Measurements from ENCODE around the gene C1D. TPM values are rescaled to one million over a fixed set of nuclear protein-coding genes. Genes with fewer than 3 reads are reported as not detected.

C1D gene
- total RNA-seq, 4 donors from 2014 or later: 7.1 to 35.3 (median 10.6) TPM

- H3K4me1 ChIP-seq: no peaks in the 10 kb centered on the region
- TF ChIP-seq CTCF (IDR thresholded peaks at IDR 0.05) (no peak), POLR2A (IDR thresholded peaks at IDR 0.05) (no peak)
Observed at GRCh38 chr2:68094111-68094510, 31.3 kb upstream of the C1D start.

GRCh38 chr2:68093634-68094033 is 30.8 kb upstream of the C1D start:
- no peaks in the 10 kb centered on the region for H3K36me3 ChIP-seq
- no peak for DNase-seq
- H3K27me3 ChIP-seq: no peaks in the 10 kb centered on the region
- TF ChIP-seq CTCF (IDR thresholded peaks at IDR 0.05) (no peak), POLR2A (IDR thresholded peaks at IDR 0.05) (no peak)
- no peaks in the 10 kb centered on the region for H3K9me3 ChIP-seq
- H3K27ac ChIP-seq: no peak overlapping the region
- H3K4me1 ChIP-seq: no peaks in the 10 kb centered on the region
- H3K4me3 ChIP-seq: no peak overlapping the region

More at GRCh38 chr2:68094111-68094510, 31.3 kb upstream of the C1D start:
- no peaks in the 10 kb centered on the region for H3K36me3 ChIP-seq
- H3K9me3 ChIP-seq: no peaks in the 10 kb centered on the region
- DNase-seq: no peak
- no peak overlapping the region for H3K27ac ChIP-seq
- H3K27me3 ChIP-seq: no peaks in the 10 kb centered on the region
- H3K4me3 ChIP-seq: no peak overlapping the region

GRCh38 chr2:68091439-68092034 is 28.7 kb upstream of the C1D start:
- no peaks in the 10 kb centered on the region for H3K27me3 ChIP-seq

GRCh38 chr2:68089961-68090360 is 27.2 kb upstream of the C1D start:
- TF ChIP-seq POLR2A (IDR thresholded peaks at IDR 0.05): no peak
- TF ChIP-seq CTCF (IDR thresholded peaks at IDR 0.05): no peak
- Histone ChIP-seq H3K9me3 (no peaks in the 10 kb centered on the region), H3K27ac (no peak overlapping the region), H3K27me3 (no peaks in the 10 kb centered on the region), H3K4me1 (no peaks in the 10 kb centered on the region), H3K4me3 (no peak overlapping the region), H3K36me3 (no peaks in the 10 kb centered on the region)
- no peak for DNase-seq

More at GRCh38 chr2:68091439-68092034, 28.7 kb upstream of the C1D start:
- Histone ChIP-seq H3K27ac (no peak overlapping the region), H3K9me3 (no peaks in the 10 kb centered on the region), H3K4me1 (no peaks in the 10 kb centered on the region), H3K4me3 (no peak overlapping the region), H3K36me3 (no peaks in the 10 kb centered on the region)
- DNase-seq: no peak
- TF ChIP-seq CTCF (IDR thresholded peaks at IDR 0.05): no peak
- no peak for TF ChIP-seq POLR2A (IDR thresholded peaks at IDR 0.05)

- no peak overlapping the region for H3K27ac ChIP-seq
- no peaks in the 10 kb centered on the region for H3K27me3 ChIP-seq
- no peaks in the 10 kb centered on the region for H3K36me3 ChIP-seq
- DNase-seq: no peak
- no peaks in the 10 kb centered on the region for H3K4me1 ChIP-seq
- no peak overlapping the region for H3K4me3 ChIP-seq
- TF ChIP-seq CTCF (IDR thresholded peaks at IDR 0.05) (no peak), POLR2A (IDR thresholded peaks at IDR 0.05) (no peak)
- no peaks in the 10 kb centered on the region for H3K9me3 ChIP-seq
Observed at GRCh38 chr2:68088940-68089339, 26.1 kb upstream of the C1D start.

GRCh38 chr2:68086166-68086565 is 23.4 kb upstream of the C1D start:
- DNase-seq: no peak
- TF ChIP-seq CTCF (IDR thresholded peaks at IDR 0.05): no peak
- TF ChIP-seq POLR2A (IDR thresholded peaks at IDR 0.05): no peak
- H3K4me1 ChIP-seq: no peaks in the 10 kb centered on the region
- H3K4me3 ChIP-seq: no peak overlapping the region
- H3K27me3 ChIP-seq: no peaks in the 10 kb centered on the region
- no peaks in the 10 kb centered on the region for H3K36me3 ChIP-seq
- H3K9me3 ChIP-seq: no peaks in the 10 kb centered on the region
- H3K27ac ChIP-seq: no peak overlapping the region
